Neural cell (in vitro differentiated cells): Measurements from ENCODE around the gene ELSPBP1. TPM values are rescaled to one million over a fixed set of nuclear protein-coding genes. Genes with fewer than 3 reads are reported as not detected.
"Not testable (repeated sequence)": the region's sequence is repeated elsewhere in the genome, so short reads cannot be mapped to it uniquely, and the experiment has no call there.

ENCODE experiments used
- H2AFZ ChIP-seq: fragments of 200-600, 300-800 bp; sonication (generic), shearing (Covaris generic); 2 replicates; pipeline ENCODE4 v1.6.0; 2014; ENCODE audit warnings: low read depth, mild to moderate bottlenecking, antibody characterized with exemption, low read length, moderate library complexity
- H3F3A ChIP-seq: fragments of 200-600 bp; shearing (Covaris generic); 2 replicates; pipeline ENCODE4 v1.6.1; 2016; ENCODE audit warnings: mild to moderate bottlenecking, moderate library complexity, mixed read lengths, antibody characterized with exemption, low read length; ENCODE audit not compliant: insufficient read depth, poor library complexity, severe bottlenecking
- H3K27ac ChIP-seq: fragments of 200-600, 300-800 bp; sonication (generic), shearing (Covaris generic); 2 replicates; pipeline ENCODE4 v1.5.1; 2014; ENCODE audit warnings: mild to moderate bottlenecking, low read length, moderate library complexity
- H3K27me3 ChIP-seq: fragments of 300-800, 200-600 bp; sonication (generic), shearing (Covaris generic); 2 replicates; pipeline ENCODE4 v1.6.0; 2014; ENCODE audit warnings: mild to moderate bottlenecking, low read depth, low read length, moderate library complexity; ENCODE audit not compliant: insufficient read depth
- H3K36me3 ChIP-seq: fragments of 300-800, 200-600 bp; sonication (generic), shearing (Covaris generic); 2 replicates; pipeline ENCODE4 v1.5.1; 2014; ENCODE audit warnings: mild to moderate bottlenecking, antibody characterized with exemption, low read length, moderate library complexity; ENCODE audit not compliant: insufficient read depth
- H3K4me2 ChIP-seq: fragments of 300-800, 200-600 bp; sonication (generic), shearing (Covaris generic); 2 replicates; pipeline ENCODE4 v1.6.0; 2014; ENCODE audit warnings: mild to moderate bottlenecking, low read length
- H3K4me3 ChIP-seq: fragments of 300-800, 200-600 bp; sonication (generic), shearing (Covaris generic); 2 replicates; pipeline ENCODE4 v1.5.1; 2014; ENCODE audit warnings: mild to moderate bottlenecking, low read length, moderate library complexity
- H3K79me2 ChIP-seq: fragments of 200-600 bp; shearing (Covaris generic); replicated peaks from 2 replicates; pipeline ENCODE4 v1.6.0; 2014; ENCODE audit warnings: mild to moderate bottlenecking, low read length, moderate library complexity; ENCODE audit not compliant: insufficient read depth
- H3K9ac ChIP-seq: fragments of 300-800, 200-600 bp; sonication (generic), shearing (Covaris generic); 2 replicates; pipeline ENCODE4 v1.6.1; 2016; ENCODE audit warnings: mild to moderate bottlenecking, low read length, mixed read lengths
- H3K9me2 ChIP-seq: fragments of 200-600 bp; shearing (Covaris generic); 2 replicates; pipeline ENCODE4 v1.6.1; 2016; ENCODE audit warnings: mild to moderate bottlenecking, low read length, mixed read lengths; ENCODE audit not compliant: insufficient read depth
- H3K9me3 ChIP-seq: fragments of 200-600, 300-800 bp; sonication (generic), shearing (Covaris generic); 2 replicates; pipeline ENCODE4 v1.6.1; 2016; ENCODE audit warnings: mild to moderate bottlenecking, mixed run types, low read length, moderate library complexity, mixed read lengths
- H4K20me1 ChIP-seq: fragments of 200-600 bp; shearing (Covaris generic); 2 replicates; pipeline ENCODE4 v1.6.1; 2016; ENCODE audit warnings: mild to moderate bottlenecking, mixed run types; ENCODE audit not compliant: insufficient read depth
- CTCF ChIP-seq: fragments of 450-650 bp; IDR thresholded peaks from 2 replicates; pipeline ENCODE4 v1.5.1; 2014; ENCODE audit warnings: antibody characterized with exemption, mild to moderate bottlenecking, moderate library complexity; ENCODE audit not compliant: poor library complexity, severe bottlenecking
- EP300 ChIP-seq: fragments of 450-650 bp; conservative IDR thresholded peaks from 2 replicates; pipeline ENCODE4 v1.6.1; 2014; ENCODE audit warnings: antibody characterized with exemption, mild to moderate bottlenecking, moderate library complexity; ENCODE audit not compliant: poor library complexity, severe bottlenecking
- EZH2 ChIP-seq: fragments of 200-600, 300-800 bp; shearing (Covaris generic), sonication (generic); IDR thresholded peaks from 2 replicates; pipeline ENCODE4 v1.6.1; 2014; ENCODE audit warnings: antibody characterized with exemption, low read length, borderline replicate concordance, mild to moderate bottlenecking; ENCODE audit not compliant: insufficient read depth, poor library complexity, severe bottlenecking
- MXI1 ChIP-seq: fragments of 450-650 bp; conservative IDR thresholded peaks from 2 replicates; pipeline ENCODE4 v1.6.1; 2014; ENCODE audit warnings: antibody characterized with exemption, mild to moderate bottlenecking; ENCODE audit not compliant: poor library complexity, severe bottlenecking
- POLR2AphosphoS5 ChIP-seq: IDR thresholded peaks from 2 replicates; pipeline ENCODE4 v1.6.1; 2012
- RAD21 ChIP-seq: fragments of 450-650 bp; conservative IDR thresholded peaks from 2 replicates; pipeline ENCODE4 v1.6.1; 2014; ENCODE audit warnings: antibody characterized with exemption, mild to moderate bottlenecking, moderate library complexity
- REST ChIP-seq: IDR thresholded peaks from 2 replicates; pipeline ENCODE4 v1.6.1; 2012; ENCODE audit warnings: borderline replicate concordance
- SMC3 ChIP-seq: fragments of 450-650 bp; conservative IDR thresholded peaks from 2 replicates; pipeline ENCODE4 v1.6.1; 2014; ENCODE audit warnings: antibody characterized with exemption, mild to moderate bottlenecking, moderate library complexity; ENCODE audit not compliant: poor library complexity
- TAF1 ChIP-seq: IDR thresholded peaks from 2 replicates; pipeline ENCODE4 v1.6.1; 2012; ENCODE audit warnings: low read depth
- polyA plus RNA-seq: library from polyadenylated mRNA; depleted of rRNA; stranded (reverse); fragments of >200 nt; gene quantifications from 2 replicates; pipeline ENCODE4 v1.2.3, GENCODE V29; 2014

ELSPBP1 gene
- polyA plus RNA-seq, 1 donor from 2014 or later: not detected

- Histone ChIP-seq H3K79me2 (no peaks in the 10 kb centered on the region), H3K9me2 (no peaks in the 10 kb centered on the region), H3K36me3 (no peaks in the 10 kb centered on the region), H3K27me3 (no peaks in the 10 kb centered on the region), H4K20me1 (no peaks in the 10 kb centered on the region), H3K4me3 (no peak overlapping the region), H2AFZ (no peak overlapping the region), H3K27ac (no peak overlapping the region), H3K4me2 (no peak overlapping the region), H3K9ac (no peak overlapping the region), H3K9me3 (no peaks in the 10 kb centered on the region), H3F3A (no peaks in the 10 kb centered on the region)
- no peak for TF ChIP-seq TAF1
- no peak for TF ChIP-seq EZH2
- no peak for TF ChIP-seq CTCF
- no peak for TF ChIP-seq EP300
- TF ChIP-seq RAD21: no peak
- TF ChIP-seq SMC3: no peak
- no peak for TF ChIP-seq REST
- TF ChIP-seq POLR2AphosphoS5: no peak
- no peak for TF ChIP-seq MXI1
These were observed 70.1 kb downstream of the ELSPBP1 start for GRCh38 chr19:48064509-48064908.

- H3K27ac ChIP-seq: no peak overlapping the region
- TF ChIP-seq POLR2AphosphoS5 (no peak), SMC3 (no peak)
- no peaks in the 10 kb centered on the region for H3F3A ChIP-seq
- no peaks in the 10 kb centered on the region for H3K36me3 ChIP-seq
- H3K9me2 ChIP-seq: no peaks in the 10 kb centered on the region
- no peak overlapping the region for H3K4me3 ChIP-seq
- no peaks in the 10 kb centered on the region for H3K79me2 ChIP-seq
- no peaks in the 10 kb centered on the region for H4K20me1 ChIP-seq
- H3K27me3 ChIP-seq: no peaks in the 10 kb centered on the region
- H3K9ac ChIP-seq: no peak overlapping the region
- H3K4me2 ChIP-seq: no peak overlapping the region
- no peaks in the 10 kb centered on the region for H3K9me3 ChIP-seq
- H2AFZ ChIP-seq: no peak overlapping the region
These were observed 75.0 kb downstream of the ELSPBP1 start for GRCh38 chr19:48069435-48069834.

- not testable (repeated sequence) for H3K27me3 ChIP-seq
These were observed 75.8 kb downstream of the ELSPBP1 start for GRCh38 chr19:48070177-48070769.

More at GRCh38 chr19:48070177-48070769, 75.8 kb downstream of the ELSPBP1 start:
- H3K9me3 ChIP-seq, H3K4me2 ChIP-seq, H3K36me3 ChIP-seq, H3K9me2 ChIP-seq, H3K9ac ChIP-seq, H3F3A ChIP-seq, H3K4me3 ChIP-seq, H3K27ac ChIP-seq, H2AFZ ChIP-seq, H3K79me2 ChIP-seq, H4K20me1 ChIP-seq: not testable (repeated sequence)

Other genes with a start within 250 kb of the ELSPBP1 start
- 65.0 and 87.0 TPM in 2 replicates for gene NOP53, start 249.1 kb upstream of the ELSPBP1 start, polyA plus RNA-seq
- gene SELENOW, start 215.9 kb upstream of the ELSPBP1 start, polyA plus RNA-seq: 811 and 902 TPM in 2 replicates
- gene TPRX1, start 190.1 kb upstream of the ELSPBP1 start, polyA plus RNA-seq: not detected in 2 replicates
- gene CRX, start 172.7 kb upstream of the ELSPBP1 start, polyA plus RNA-seq: not detected in 2 replicates
- not detected in 2 replicates for gene TPRX2, start 135.4 kb upstream of the ELSPBP1 start, polyA plus RNA-seq
- not detected in 2 replicates for gene SULT2A1, start 108.3 kb upstream of the ELSPBP1 start, polyA plus RNA-seq
- gene BSPH1, start 2.5 kb upstream of the ELSPBP1 start, polyA plus RNA-seq: not detected in 2 replicates
- not detected in 2 replicates for gene CABP5, start 49.4 kb downstream of the ELSPBP1 start, polyA plus RNA-seq
- gene PLA2G4C, start 116.2 kb downstream of the ELSPBP1 start, polyA plus RNA-seq: 8.6 and 13.1 TPM in 2 replicates
- 33.9 and 34.8 TPM in 2 replicates for gene LIG1, start 175.7 kb downstream of the ELSPBP1 start, polyA plus RNA-seq
- gene ZSWIM9, start 176.0 kb downstream of the ELSPBP1 start, polyA plus RNA-seq: 2.6 and 4.7 TPM in 2 replicates